HG03196 (cell line): ENCODE results near the gene PCDH15.

Source experiments
- ATAC-seq: cut with Tn5 transposase; IDR thresholded peaks from one replicate; pipeline ENCODE4 v1.9.1; 2021; ENCODE audit not compliant: unreplicated experiment

Gene PCDH15

GRCh38 chr10:54139819-54140428 is 661.1 kb downstream of the PCDH15 start:
- no peak for ATAC-seq

DNA sequence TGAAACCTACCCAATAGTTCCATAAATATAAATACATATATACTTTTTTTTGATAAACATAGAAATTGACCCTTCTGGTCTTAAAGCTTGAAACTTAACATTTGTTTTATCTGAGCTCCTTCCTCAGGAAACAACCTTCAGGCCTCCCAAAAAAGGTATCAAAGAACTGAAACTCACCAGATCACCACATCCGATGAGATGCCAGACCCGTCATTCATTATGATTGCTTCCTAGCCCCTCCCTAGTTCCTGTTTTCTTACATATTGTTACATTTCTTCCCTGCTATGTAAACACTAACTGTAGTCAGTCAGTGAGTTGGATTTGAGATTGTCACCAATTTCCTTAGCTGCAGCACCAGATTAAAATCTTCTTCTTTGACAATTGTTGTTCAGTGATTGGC is 663.6 kb downstream of the PCDH15 start:
- ATAC-seq, result no peak

DNA sequence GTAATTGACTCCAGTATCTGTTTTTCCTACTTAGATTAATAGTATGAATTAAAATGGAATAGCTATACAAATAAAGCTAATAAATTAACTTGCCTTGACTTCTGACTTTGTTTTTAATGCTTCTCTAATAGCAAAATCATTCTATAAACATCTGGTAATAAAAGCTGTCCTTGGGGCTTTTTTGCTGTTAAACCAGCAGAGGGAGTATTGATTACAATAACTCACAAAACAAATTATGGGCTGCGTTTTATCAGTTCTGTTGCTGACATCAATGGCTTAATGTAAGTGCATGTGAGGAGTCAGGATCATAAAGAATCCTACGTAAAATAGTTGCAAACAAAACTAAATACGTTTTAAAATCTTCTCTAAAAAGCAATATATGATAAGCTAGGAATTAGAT is 667.8 kb downstream of the PCDH15 start:
- ATAC-seq, result no peak

GRCh38 chr10:54131833-54132232 is 669.2 kb downstream of the PCDH15 start:
- ATAC-seq, result no peak

DNA sequence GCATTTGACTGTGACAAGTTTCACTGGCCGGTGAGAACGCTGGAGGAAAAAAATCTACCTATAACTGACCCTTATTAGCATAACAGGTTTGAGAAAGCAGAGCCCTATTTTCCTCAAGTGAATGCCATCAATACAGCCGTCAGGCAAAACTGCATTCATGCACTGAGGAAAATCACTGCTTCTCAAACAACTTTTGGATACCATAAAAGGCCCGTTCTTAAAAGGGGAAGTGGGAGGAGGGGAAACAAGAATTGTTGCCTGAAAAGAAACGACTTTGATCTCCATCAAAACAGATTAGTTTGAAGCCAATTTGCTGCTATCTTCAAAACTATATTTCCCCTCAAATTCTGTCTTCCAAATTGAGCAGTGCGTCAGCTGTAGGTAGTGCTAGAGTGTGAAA is 670.6 kb downstream of the PCDH15 start:
- ATAC-seq, result no peak

DNA sequence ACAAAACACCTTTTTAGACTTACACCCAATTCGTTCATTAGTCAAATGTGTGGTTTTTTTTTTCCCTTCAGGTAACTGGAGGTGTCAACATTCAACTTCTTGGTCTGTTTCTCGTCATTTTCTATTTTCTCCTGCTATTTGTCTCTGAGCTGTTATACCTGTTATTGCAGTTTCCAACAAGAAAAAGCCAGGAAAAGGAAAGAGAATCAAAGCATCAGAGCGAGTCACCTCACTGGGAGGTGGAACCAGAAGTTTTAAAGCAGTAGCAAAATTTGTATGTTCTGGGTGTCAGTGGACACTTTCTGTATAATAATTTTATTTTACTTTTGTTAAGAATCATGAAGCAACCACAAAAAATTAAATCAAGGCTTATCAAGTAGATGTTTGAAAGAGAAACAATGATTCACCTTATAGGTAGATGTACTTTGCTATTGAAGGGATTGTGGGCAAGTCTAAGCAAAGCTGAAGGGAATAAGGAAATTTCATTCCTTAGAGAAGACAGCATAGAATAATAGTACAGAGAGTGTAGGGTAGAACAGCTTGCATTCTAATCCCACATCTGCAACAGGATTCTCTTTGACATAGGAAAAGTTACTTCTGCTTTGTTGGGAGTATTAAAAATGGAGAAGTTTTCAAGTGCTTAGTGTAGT is 675.8 kb downstream of the PCDH15 start:
- ATAC-seq, result no peak

DNA sequence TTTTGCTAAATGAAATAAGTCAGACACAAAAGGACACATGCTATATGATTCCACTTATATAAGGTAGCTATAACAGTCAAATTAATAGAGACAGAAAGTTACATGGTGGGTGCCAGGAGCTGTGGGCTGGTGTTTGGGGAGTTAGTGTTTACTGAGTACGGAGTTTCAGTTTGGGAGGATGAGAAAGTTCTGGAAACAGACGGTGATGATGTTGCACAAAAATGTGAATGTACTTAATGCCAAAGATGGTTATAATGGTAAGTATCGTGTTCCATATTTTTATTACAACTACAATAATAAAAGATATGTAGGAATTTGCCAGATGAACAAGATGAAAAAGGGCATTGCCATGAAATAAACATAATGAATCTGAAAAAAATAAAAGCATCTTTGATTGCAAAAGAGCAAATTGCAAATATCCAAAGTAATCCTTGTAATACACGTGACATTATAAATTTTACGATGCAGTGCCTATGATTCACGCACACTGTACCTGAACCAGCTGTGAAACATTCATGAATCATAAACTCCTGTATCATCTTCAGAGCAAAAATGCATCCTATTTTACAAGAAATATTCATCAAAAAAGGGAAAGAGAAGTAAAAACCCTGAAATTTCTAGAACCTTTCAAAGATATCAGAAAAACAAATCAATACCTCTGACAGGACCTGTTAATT is 676.7 kb downstream of the PCDH15 start:
- no peak for ATAC-seq

- no peak for ATAC-seq
Measured at GRCh38 chr10:54120806-54121205, 680.2 kb downstream of the PCDH15 start.

DNA sequence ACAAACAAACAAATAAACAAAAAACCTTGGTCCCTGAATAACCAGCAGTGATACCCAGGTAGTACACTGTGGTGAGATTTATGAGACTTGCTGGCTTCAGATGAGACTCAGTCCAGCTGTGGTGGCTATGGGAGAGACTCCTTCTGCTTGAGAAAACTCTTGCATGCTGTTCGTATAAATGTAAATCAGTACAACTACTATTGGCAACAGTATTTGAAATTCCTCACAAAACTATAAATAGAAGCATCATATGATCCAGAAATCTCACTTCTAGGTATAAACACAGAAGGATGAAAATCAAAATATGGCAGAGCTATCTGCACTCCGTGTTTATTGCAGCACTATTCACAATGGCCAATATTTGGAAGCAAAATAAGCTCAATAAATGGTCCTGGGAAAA is 692.1 kb downstream of the PCDH15 start:
- no peak for ATAC-seq

- no peak for ATAC-seq
Measured at GRCh38 chr10:54096892-54097291, 704.1 kb downstream of the PCDH15 start.

- no peak for ATAC-seq
Measured at GRCh38 chr10:54094321-54094720, 706.7 kb downstream of the PCDH15 start.

DNA sequence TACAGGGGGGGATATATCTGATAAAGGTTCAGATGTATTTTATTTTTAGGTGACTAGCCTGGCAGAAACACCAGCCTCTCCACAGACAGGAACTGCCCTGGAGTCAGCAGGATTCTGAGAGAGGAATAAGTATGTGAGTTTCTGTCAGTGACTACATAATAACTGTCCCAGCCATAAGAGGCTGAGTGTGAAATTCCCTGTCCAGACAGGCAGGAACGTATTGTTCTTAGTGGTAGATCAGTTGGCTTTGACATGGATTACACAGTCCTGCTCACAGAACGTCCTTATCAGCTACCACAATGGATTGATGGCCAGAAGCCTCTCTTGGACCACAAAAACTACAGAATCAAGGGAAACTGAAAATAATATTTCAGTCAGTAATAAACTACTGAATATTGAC is 709.8 kb downstream of the PCDH15 start:
- ATAC-seq, result no peak

DNA sequence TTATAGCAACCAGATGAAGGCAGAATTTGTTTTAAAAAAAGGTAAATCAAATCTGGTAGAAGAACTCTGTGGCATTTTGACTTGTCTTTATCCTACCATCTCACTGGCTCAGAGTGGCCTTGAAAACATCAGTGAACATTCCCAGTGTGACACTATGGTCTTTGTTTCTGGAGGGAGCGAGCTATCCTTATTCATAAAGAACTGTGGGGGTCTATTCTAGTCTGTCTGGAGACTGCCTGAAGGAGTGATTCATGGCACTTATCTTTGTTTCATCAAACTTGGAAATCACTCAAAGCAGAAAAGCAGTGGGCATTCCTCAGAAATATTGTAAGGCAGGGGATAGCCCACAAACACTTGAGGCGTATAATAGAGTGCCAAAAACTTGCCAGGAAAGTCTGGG is 719.1 kb downstream of the PCDH15 start:
- no peak for ATAC-seq

DNA sequence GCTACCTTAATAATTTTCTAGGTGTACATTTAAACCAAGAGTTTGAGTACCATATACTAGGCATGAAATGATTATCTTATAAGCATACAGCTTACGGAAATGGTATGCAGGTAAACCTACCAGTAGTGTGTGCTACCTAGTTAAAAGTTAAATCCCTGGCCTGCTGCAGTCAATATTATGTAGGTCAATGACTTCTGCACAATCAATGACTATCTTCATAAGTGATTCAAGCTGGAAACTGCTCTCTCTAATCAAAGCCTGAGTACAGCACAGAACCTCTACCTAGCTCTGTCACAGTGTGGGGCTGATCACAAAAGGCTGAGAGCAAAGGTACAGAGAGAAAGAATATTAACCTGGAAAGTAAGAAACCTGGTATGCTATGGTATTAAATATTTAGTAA is 733.7 kb downstream of the PCDH15 start:
- no peak for ATAC-seq

GRCh38 chr10:54066646-54067045 is 734.4 kb downstream of the PCDH15 start:
- no peak for ATAC-seq

GRCh38 chr10:54065106-54065505 is 735.9 kb downstream of the PCDH15 start:
- ATAC-seq, result no peak

DNA sequence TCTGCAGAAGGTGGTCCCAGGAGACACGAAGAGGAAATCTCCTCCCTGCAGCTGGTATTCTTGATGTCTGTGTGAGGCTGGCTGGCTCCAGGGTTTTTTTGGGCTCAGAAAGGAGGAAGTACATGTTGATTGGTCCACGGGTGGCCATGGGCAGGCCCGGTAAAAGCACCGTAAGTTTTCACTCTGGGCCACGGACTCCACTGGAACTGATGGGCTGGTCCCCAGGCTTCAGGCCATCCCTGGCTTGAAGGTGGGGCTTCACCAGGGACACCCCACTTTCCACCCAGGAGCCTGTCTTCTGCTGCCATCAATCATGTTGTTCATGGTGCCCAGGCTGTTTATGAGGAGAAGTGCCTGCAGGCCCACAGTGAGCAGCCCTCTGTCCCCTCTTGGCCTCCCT is 736.8 kb downstream of the PCDH15 start:
- ATAC-seq, result no peak

DNA sequence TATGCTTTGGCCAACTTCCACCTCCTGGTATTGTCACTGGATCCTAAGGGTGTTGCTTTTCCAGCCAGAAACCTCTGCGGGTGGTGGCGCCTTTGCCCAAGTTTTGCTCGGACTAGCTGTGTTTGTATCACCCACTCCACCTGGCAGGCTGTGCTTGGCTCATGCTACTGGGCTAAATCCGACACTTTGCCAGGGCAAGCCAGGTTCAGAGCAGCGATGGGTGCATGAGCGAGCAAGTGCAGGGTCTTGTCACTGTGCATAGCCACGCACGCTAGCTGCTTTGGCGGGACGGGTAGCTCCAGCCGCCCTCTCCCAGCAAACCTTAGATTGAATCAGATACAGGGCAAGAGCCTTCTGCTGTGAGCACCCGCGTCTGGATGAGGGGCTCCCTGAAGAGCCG is 737.5 kb downstream of the PCDH15 start:
- ATAC-seq, result no peak

DNA sequence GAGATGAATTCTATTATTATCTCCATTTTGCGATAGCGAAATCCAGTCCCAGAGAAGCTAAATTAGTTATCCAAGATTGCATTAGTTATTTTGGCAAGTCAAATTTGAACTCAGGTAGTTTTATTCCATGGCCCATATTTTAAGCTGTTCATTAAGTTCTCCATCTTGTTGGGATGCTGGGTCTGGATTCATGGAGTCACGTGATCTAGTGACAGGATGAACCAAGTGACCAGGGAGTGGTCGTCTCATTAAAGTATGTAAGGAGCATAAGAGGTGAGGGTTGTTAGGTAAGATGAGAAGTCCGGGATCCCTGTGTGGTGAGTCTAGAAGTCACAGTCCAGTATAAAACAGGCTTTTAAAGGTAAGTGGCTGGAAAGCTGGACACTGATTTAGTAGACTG is 740.5 kb downstream of the PCDH15 start:
- ATAC-seq, result no peak

DNA sequence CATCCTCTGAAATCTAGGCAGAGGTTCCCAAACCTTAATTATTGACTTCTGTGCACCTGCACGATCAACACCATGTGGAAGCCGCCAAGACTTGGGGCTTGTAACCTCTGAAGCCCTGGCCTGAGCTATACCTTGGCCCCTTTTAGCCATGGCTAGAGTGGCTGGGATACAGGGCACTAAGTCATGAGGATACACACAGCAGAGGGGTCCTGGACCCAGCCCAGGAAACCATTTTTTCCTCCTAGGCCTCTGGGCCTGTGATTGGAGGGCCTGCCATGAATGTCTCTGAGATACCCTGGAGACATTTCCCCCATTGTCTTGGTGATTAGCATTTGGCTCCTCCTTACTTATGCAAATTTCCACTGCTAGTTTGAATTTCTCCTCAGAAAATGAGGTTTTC is 743.7 kb downstream of the PCDH15 start:
- ATAC-seq, result no peak

DNA sequence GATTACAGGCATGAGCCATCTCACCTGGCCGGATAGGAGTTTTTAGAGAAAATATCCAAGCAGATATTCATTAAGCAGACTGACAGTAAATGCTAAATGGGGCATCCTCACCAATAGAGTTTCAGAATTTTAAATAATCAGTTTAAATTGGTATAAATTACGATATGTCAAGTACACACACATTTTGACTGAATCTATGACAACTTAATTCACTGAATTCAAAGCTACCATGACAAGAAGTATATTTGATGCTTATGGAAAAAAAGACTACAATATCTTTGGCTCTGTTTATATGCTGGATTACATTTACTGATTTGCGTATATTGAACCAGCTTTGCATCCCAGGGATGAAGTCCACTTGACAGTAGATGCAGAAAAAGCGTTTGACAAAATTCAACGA is 774.7 kb downstream of the PCDH15 start:
- ATAC-seq, result no peak

DNA sequence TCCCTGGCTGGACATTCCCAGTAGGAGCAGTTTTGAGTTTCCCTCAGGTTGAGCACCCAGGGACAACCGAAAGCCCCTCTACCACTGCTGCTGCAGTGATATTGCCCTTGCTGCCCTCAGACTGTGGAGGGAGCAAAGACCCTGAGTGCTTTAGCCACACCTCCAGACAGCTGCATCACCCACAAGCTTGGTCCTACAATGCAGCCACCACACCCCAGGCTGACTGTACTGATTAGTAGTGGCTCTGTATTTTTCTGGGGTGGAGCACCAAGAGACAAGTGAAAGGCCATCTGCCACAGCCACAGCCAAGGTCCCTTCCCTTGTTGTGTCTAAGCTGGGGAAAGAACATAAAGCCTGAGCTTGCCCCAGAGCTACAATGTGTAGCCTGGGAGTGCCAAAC is 789.9 kb downstream of the PCDH15 start:
- no peak for ATAC-seq
